HG02981 (cell line): ENCODE measurements around the gene PACSIN1.

Experiments used
- ATAC-seq: cut with Tn5 transposase; IDR thresholded peaks from one replicate; pipeline ENCODE4 v1.9.1; 2021; ENCODE audit warnings: mild to moderate bottlenecking, moderate library complexity; ENCODE audit not compliant: unreplicated experiment

Gene PACSIN1

GRCh38 chr6:34465531-34466241 is at the start of gene PACSIN1:
TSS of gene PACSIN1 (plus strand) at chr6:34466076. CDS start at chr6:34526306, 60,230 bp downstream.
- no peak for ATAC-seq

- no peak for ATAC-seq
Observed at GRCh38 chr6:34416877-34417371, 49.0 kb upstream of the PACSIN1 start.

- ATAC-seq = no peak
Observed at GRCh38 chr6:34418367-34418766, 47.5 kb upstream of the PACSIN1 start.

- ATAC-seq = no peak
Observed at GRCh38 chr6:34423254-34423653, 42.6 kb upstream of the PACSIN1 start.

DNA sequence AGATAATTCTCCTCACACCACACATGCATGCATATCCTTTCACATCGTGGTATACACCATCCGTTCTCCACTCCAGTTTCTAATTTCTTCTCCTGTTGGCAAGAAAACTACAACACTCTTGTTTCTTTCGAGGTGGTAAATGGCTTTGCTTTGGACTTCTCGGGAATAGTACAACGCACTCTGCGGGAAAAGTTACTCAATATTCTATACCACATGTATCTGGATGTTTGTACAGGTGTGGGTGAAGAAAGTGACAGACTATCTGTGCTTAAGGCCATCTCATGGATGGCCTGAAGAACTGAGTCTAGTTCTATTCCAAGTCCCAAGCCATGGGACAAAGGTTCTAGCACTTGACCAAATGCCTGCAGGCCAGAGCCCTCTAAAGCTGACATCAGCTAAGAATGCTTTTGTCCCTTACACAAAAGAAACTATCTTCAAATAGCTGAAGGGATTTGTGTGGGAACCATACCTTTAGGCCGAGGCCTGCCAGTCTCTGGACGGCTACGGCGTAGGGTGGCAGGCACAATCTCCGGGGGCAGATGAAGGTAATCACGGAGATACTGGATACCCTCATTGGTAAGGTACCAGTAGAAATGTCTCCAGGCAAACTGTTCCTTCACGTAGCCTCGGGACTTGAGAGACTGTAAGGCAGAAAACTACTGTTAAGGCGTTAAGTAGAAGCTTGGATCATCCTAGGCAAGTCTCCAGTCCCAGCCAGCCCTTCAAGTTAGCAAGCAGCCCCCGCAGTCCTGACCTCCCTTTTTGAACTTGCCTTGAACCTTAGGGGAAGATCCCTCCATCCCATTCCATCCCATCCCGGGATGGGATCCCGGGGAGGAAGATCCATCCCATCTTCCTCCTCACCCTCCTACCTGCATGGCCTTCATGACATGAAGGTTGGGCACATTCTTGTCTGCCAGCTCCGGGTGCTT is 41.4 kb upstream of the PACSIN1 start:
- no peak for ATAC-seq

GRCh38 chr6:34425132-34425497 is 40.8 kb upstream of the PACSIN1 start:
- ATAC-seq = no peak

- ATAC-seq = peak; percentile 83
Observed at GRCh38 chr6:34425498-34426410, 40.1 kb upstream of the PACSIN1 start, which contains the start of gene RPS10. TSS of gene RPS10 (minus strand) at chr6:34426069. CDS start at chr6:34425221, 848 bp downstream.

DNA sequence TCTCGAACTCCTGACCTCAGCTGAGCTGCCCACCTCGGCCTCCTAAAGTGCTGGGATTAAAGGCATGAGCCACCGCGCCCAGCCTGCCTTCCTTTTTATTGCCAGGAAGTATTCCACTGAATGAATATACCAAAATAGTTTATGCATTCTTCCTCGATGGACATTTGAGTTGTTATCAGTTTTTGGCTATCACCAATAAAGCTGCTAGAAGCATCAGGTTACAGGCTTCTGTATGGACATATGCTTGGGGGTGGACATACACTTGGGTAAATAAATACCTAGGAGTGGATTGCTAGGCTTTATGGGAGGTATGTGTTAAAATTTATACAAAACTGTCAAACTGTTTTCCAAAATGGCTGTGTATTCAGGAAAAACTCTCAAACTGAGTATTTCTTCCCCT is 30.0 kb upstream of the PACSIN1 start:
- ATAC-seq = no peak

DNA sequence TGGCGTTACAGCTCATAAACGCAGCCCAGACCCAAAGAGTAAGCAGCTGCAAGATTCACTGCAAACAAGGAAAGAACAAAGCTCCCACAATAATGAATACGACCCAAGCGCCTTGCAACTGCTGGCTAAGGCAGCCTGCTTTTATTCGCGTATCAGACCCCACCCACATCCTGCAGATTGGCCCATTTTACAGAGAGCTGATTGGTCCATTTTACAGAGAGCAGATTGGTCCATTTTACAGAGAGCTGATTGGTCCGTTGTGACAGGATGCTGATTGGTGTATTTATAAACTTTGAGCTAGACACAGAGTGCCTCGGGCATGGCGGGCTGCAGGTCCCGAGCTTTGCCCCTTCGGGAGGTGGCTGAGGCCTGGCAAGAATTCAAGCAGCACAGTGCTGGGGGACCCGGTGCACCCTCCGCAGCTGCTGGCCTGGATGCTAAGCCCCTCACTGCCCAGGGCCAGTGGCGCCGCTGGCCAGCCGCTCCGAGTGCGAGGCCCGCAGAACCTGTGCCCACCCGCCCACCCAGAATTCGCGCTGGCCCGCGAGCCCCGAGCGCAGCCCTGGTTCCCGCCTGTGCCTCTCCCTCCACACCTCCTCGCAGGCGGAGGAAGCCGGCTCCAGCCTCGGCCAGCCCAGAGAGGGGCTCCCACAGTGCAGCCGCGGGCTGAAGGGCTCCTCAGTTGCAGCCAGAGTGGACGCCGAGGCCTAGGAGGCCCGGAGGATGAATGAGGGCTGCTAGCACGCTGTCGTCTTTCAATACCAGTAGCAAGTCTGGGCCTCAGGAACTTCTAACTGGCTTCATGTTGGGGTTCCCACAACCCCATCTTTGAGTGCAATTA is 28.9 kb upstream of the PACSIN1 start:
- ATAC-seq = no peak

GRCh38 chr6:34437644-34437970 is 28.3 kb upstream of the PACSIN1 start:
- ATAC-seq = no peak

DNA sequence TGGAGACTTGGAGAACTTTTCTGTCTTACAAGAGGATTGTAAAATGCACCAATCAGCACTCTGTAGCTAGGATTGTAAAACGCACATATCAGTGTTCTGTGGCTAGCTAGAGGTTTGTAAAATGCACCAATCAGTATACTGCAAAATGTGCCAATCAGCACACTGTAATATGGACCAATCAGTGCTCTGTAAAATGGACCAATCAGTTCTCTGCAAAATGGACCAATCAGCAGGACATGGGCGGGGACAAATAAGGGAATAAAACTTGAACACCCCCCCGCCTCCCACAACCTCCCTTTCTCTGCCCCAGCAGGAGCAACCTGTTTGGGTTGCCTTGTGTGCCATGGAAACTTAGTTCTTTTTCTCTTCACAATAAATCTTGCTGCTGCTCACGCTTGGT is 27.2 kb upstream of the PACSIN1 start:
- ATAC-seq = no peak

DNA sequence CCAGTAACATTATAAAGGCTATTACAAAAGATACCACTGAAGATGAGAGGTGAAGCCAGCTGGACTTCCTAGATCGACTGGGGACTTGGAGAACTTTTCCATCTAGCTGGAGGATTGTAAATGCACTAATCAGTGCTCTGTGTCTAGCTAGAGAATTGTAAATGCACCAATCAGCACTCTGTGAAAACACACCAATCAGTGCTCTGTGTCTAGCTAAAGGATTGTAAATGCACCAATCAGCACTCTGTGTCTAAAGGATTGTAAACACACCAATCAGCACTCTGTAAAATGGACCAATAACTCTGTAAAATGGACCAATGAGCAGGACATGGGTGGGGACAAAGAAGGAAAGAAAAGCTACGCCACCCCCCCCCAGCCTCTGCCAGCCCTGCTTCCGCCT is 26.4 kb upstream of the PACSIN1 start:
- no peak for ATAC-seq

DNA sequence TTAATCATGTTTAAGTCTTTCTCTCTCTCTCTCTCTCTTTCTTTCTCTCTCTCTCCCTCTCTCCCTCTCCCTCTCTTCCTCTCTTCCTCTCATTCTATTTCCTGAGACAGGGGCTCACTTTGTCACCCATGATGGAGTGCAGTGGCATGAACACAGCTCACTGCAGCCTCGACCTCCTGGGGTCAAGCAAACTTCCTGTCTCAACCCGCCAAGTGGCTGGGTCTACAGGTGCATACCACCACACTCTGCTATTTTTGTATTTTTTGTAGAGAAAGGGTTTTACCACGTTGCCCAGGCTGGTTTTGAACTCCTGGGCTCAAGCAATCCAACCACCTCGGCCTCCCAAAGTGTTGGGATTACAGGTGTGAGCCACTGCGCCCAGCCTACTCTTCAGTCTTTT is 24.4 kb upstream of the PACSIN1 start:
- no peak for ATAC-seq

DNA sequence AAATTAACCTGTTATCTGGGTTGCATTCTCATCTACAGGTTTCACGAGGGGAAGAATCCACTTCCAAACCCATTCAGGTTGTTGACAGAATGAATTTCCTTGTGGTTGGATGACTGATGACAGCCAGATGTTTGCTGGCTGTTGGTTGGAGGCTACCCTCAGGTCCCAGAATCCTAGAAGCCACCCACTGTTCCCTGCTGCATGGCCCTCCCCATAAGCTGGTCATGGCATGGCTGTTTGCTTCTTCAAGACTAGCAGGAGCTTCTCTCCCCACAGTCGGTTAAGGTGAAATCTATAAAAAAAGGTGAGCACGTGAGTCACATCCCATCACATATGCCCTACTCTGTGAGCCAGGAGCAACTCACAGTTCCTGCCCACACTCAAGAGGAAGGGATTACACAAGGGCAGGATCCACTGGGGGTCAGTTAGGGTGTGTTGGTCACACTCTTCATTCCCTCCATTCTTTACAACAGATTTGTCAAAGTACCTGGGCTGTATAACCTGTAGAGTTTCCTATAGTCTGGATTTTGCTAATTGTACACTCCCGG is 20.5 kb upstream of the PACSIN1 start:
- ATAC-seq = no peak

- no peak for ATAC-seq
Observed at GRCh38 chr6:34447386-34447785, 18.5 kb upstream of the PACSIN1 start.

- no peak for ATAC-seq
Observed at GRCh38 chr6:34447910-34448309, 18.0 kb upstream of the PACSIN1 start.

DNA sequence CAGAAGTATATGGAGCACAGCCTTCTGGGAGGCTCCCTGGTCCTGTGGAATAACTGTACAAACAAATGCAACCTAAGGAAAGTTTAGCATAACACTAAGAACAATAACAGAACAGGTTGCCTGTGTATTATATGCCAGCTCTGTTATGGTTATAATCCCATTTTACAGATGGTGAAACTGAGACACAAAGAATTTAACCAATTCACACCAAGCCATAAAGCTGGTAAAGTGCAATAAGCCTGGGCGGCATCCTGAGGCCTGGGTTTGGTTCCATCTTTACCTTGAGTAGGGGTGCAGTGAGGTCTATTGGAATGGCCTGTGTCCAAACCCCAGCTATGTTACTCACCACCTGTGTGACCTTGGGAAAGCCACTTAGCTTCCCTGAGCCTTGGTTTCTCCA is 14.7 kb upstream of the PACSIN1 start:
- no peak for ATAC-seq

DNA sequence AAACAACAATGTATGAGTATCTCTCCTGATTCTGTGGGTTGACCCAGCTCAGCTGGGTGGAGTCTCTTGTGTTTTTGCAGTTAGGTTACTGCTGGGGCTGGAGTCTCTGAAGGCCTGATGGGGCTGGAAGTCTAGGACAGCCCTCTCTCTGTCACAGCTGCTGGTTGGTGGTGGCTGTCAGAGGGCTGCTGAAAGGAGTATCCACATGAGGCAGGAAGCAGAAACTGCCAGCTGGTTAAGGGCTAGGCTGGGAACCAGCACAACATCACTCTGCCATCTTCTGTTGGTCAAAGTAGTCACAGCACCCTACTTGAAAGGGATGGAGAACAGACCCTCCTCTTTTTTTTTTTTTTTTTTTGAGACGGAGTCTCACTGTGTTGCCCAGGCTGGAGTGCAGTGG is 10.0 kb upstream of the PACSIN1 start:
- no peak for ATAC-seq

DNA sequence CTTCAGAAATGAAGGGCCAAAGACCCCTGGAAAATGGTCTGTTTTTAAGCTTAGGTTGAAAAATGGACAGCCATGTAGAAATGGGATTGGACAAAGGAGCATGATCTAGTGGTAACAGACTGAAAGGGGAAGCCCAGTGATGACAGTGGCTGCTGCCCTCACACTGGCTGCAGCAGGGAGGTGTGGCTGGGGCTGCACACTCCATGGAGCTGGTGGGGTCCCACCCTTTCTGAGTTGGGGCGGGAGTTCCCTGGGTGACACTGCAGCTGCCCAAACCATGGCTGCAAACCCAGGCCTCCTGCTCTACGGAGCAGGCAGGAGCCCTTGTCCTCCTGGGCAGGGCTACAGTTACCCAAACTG is 8.5 kb upstream of the PACSIN1 start:
- no peak for ATAC-seq
